GM08714 (cell line): ENCODE data around the gene TANGO6.
"Not testable (repeated sequence)": the region's sequence is repeated elsewhere in the genome, so short reads cannot be mapped to it uniquely, and the experiment has no call there.

Source experiments
- H3K4me3 ChIP-seq: fragments of 200-500 bp; sonication (Bioruptor generic); 2 replicates; pipeline ENCODE4 v1.5.1; 2014; ENCODE audit warnings: mild to moderate bottlenecking, low read length, inconsistent platforms
- ZNF274 ChIP-seq: IDR thresholded peaks from 2 replicates; pipeline ENCODE4 v1.6.1; 2012; ENCODE audit warnings: mild to moderate bottlenecking, low read depth, low read length

Gene TANGO6

GRCh38 chr16:69115361-69115760 is 272.0 kb downstream of the TANGO6 start:
- no peak for TF ChIP-seq ZNF274
- no peak overlapping the region for H3K4me3 ChIP-seq

- H3K4me3 ChIP-seq = no peak overlapping the region
- no peak for TF ChIP-seq ZNF274
These were observed 272.5 kb downstream of the TANGO6 start for GRCh38 chr16:69115837-69116236.

DNA sequence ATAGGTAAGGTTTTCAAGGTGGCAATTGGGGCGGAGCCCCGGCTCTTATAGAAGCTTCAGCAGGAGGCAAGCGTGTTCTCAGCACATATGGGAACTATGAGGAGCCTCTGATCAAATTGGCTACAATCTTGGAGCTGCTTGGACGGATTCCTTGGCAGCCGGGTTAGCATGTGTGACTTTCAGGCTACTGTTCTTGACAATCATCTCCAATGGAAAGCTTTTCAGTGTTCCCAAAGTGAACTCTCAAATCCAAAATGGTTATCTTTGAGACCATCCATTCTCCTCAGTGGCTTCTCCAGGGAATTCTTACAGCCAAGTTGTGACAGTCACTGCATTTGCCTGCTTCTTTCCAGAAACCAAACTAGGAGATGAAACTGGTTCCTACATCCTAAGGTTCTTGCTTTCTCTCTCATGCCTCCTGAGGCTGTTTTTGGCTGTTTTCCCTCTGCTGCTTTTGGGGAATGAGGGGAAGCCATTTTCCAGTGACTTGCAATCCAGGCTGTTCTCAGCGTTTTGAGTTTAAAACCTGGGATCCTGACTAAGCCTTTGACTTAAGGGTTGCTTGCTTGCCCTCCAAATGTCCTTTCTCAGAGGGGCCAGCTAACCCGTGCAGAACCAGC is 273.0 kb downstream of the TANGO6 start:
- no peak for TF ChIP-seq ZNF274
- H3K4me3 ChIP-seq = no peak overlapping the region

GRCh38 chr16:69116906-69117305 is 273.6 kb downstream of the TANGO6 start:
- no peak overlapping the region for H3K4me3 ChIP-seq
- TF ChIP-seq ZNF274 = no peak

DNA sequence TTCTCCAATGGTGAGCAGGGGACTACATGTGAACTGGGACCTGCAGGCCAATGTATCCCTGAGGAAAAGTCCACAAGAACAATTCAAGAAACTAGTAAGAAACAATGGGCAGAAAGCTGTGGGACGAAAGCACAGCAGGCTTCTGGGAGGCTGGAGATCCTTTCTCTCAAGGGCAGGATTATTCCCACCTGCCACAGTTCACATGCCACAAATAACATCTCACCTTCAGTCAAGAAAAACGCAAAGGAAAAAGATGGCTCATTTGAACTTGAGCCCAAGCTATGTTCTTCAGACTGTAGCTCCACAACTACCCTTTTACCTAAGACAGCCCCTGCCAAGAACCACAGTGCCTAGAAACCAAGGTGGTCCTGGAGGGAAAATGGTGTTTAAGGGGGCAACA is 275.1 kb downstream of the TANGO6 start:
- TF ChIP-seq ZNF274 = no peak
- no peak overlapping the region for H3K4me3 ChIP-seq

GRCh38 chr16:69118994-69119393 is 275.7 kb downstream of the TANGO6 start:
- TF ChIP-seq ZNF274 = no peak
- H3K4me3 ChIP-seq = no peak overlapping the region

- H3K4me3 ChIP-seq = no peak overlapping the region
- no peak for TF ChIP-seq ZNF274
These were observed 276.2 kb downstream of the TANGO6 start for GRCh38 chr16:69119536-69119935.

- no peak overlapping the region for H3K4me3 ChIP-seq
- no peak for TF ChIP-seq ZNF274
These were observed 276.8 kb downstream of the TANGO6 start for GRCh38 chr16:69120096-69120664.

DNA sequence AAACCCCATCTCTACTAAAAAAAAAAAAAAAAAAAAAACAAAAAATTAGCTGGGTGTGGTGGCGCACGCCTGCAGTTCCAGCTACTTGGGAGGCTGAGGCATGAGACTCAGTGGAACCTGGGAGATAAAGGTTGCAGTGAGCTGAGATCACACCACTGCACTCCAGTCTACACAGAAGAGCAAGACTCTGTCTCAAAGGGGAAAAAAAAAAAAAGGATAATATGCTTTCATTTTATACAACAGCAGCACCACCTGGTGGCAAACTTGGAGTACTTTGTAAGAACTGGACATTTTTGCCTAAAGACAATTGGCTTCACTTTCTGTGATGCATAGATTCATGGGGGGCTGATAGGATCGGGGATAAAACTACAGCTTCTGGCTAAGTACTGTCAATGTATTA is 280.6 kb downstream of the TANGO6 start:
- TF ChIP-seq ZNF274 = no peak

DNA sequence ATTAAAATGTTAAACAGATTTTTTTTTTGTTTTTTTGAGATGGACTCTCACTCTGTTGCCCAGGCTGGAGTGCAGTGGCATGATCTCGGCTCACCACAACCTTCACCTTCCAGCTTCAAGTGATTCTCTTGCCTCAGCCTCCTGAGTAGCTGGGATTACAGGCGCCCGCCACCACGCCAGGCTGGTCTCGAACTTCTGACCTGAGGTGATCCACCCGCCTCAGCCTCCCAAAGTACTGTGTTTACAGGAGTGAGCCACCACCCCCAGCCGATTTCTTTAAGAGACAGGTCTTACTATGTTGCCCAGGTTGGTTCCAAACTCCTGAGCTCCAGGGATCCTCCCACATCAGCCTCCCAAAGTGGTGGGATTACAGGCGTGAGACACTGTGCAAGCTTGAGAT is 281.1 kb downstream of the TANGO6 start:
- H3K4me3 ChIP-seq = not testable (repeated sequence)

More for the DNA sequence above, 280.6 kb downstream of the TANGO6 start:
- H3K4me3 ChIP-seq = no peak overlapping the region

DNA sequence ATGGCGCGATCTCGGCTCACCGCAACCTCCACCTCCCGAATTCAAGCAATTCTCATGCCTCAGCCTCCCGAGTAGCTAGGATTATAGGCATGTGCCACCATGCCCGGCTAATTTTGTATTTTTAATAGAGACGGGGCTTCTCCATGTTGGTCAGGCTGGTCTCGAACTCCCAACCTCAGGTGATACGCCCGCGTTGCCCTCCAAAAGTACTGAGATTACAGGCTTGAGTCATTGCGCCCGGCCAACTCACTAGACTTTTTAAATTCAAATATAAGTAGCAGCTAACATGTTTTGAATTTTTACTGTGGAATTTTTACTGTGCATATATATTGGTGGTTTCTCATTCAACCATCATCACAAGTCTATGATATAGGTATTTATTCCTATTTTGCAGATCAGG is 281.6 kb downstream of the TANGO6 start:
- not testable (repeated sequence) for H3K4me3 ChIP-seq

- H3K4me3 ChIP-seq = no peak overlapping the region
- no peak for TF ChIP-seq ZNF274
These were observed 282.9 kb downstream of the TANGO6 start for GRCh38 chr16:69126221-69126620.

GRCh38 chr16:69126801-69127200 is 283.5 kb downstream of the TANGO6 start:
- H3K4me3 ChIP-seq = not testable (repeated sequence)

DNA sequence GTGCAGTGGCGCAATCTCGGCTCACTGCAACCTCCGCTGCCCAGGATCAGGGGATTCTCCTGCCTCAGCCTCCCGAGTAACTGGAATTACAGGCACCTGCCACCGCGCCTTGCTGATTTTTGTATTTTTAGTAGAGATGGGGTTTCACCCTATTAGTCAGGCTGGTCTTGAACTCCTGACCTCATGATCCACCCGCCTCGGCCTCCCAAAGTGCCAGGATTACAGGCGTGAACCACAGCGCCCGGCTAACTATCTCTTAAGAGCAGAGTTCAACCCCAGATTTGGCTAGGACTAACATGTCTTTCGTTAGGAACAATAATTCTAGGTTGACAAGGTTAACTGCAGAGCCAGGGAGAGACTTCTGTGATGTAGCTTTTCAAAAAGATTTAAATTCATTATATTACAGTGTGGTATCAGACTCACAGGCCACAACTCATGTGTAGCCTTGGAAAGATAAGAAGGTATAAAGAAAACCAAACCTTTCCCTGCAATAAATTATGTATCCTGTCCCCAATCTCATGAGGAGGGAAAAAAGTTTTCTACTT is 284.7 kb downstream of the TANGO6 start:
- no peak for TF ChIP-seq ZNF274
- no peak overlapping the region for H3K4me3 ChIP-seq

DNA sequence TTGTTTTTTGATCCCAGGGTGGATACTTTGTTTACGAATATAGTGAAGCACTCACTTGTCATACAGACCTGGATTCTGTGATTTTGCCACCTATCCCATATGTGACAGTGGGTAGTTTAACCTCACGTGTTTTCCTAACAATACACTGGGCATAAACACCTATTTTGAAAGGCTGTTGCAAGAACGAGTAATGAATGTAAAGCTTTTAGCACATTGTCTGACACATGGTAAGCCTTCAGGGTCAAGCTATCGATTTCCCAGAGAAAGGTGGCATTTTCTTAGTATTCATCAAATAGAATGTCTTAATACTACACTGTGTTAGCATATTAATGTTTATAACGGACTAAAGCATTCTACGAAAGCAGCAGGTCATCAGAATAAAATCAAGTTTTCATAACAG is 287.1 kb downstream of the TANGO6 start:
- H3K4me3 ChIP-seq = no peak overlapping the region; the same call in 1 of the 2 replicates
- TF ChIP-seq ZNF274 = no peak
